K562 (cell line): Measurements from ENCODE around the gene RPS6KA2. TPM values are rescaled to one million over a fixed set of nuclear protein-coding genes. Genes with fewer than 3 reads are reported as not detected.

Experiments used
- ARNT ChIP-seq, 2 experiments: fragments of 450-650 bp; IDR thresholded peaks; 2 replicates each; pipeline ENCODE4 v1.6.1; 2016; ENCODE audit warnings: mild to moderate bottlenecking in 1 of 2
- BCL6 ChIP-seq: fragments of 250-450 bp; sonication (Bioruptor Pico); IDR thresholded peaks from 2 replicates; pipeline ENCODE4 v1.4.0; 2020
- DNMT1 ChIP-seq: fragments of 450-650 bp; IDR thresholded peaks from 2 replicates; pipeline ENCODE4 v1.6.1; 2016; ENCODE audit warnings: antibody characterized with exemption, mild to moderate bottlenecking
- FOXM1 ChIP-seq, 2 experiments: fragments of 450-650 bp in 1 of 2; sonication (generic) in 1 of 2; formaldehyde crosslinking in 1 of 2; IDR thresholded peaks; 2 replicates each; pipeline versions ENCODE4 v1.6.1 to v1.9.0; 2017 to 2022; ENCODE audit warnings: low read depth in 2 of 2, mild to moderate bottlenecking in 2 of 2, missing genetic modification reagents in 1 of 2, moderate library complexity in 1 of 2
- ID3 ChIP-seq, 2 experiments: fragments of 250-450 bp in 1 of 2; fragments of 450-650 bp in 1 of 2; sonication (Bioruptor Pico) in 1 of 2; IDR thresholded peaks; 2 replicates each; pipeline versions ENCODE4 v1.6.1 to v1.8.0; 2016 to 2021; ENCODE audit warnings: mild to moderate bottlenecking in 2 of 2, moderate library complexity in 2 of 2, missing compliant biosample characterization in 1 of 2, missing genetic modification characterization in 1 of 2
- KHSRP ChIP-seq: fragments of 450-650 bp; IDR thresholded peaks from 2 replicates; pipeline ENCODE4 v1.6.1; 2017
- MBD1 ChIP-seq: fragments of 250-450 bp; sonication (Bioruptor Pico); IDR thresholded peaks from 2 replicates; pipeline ENCODE4 v1.8.0; 2022; ENCODE audit warnings: inconsistent platforms
- MTF1 ChIP-seq: fragments of 250-450 bp; sonication (Bioruptor Pico); IDR thresholded peaks from 2 replicates; pipeline ENCODE4 v1.9.0; 2021; ENCODE audit warnings: moderate library complexity, mild to moderate bottlenecking, inconsistent platforms, borderline replicate concordance
- NKRF ChIP-seq: fragments of 450-650 bp; IDR thresholded peaks from 2 replicates; pipeline ENCODE4 v1.6.1; 2016; ENCODE audit warnings: borderline replicate concordance
- polyA plus RNA-seq, 8 experiments: library from polyadenylated mRNA; depleted of rRNA in 4 of 8; stranded (reverse) in 5 of 8; unstranded in 3 of 8; fragments of >200 nt; fragmentation: Nextera tagmentation in 2 of 8; fragmentation: Illumina TruSeq in 1 of 8; extraction: Ambion mirVana in 2 of 8; extraction: Trizol in 1 of 8; gene quantifications; 2 replicates each; pipeline versions ENCODE4 v1.2.1 to v1.2.3, GENCODE V29; 2011 to 2014; ENCODE audit warnings: inconsistent platforms in 1 of 8, missing spikeins in 1 of 8
- total RNA-seq, 7 experiments: library from RNA; depleted of rRNA in 6 of 7; stranded (reverse); fragments of >200 nt in 6 of 7; fragmentation: Illumina TruSeq in 2 of 7; extraction: Trizol in 2 of 7; gene quantifications; 2 replicates each; pipeline versions ENCODE4 v1.2.1 to v1.2.3, GENCODE V29; 2011 to 2021; ENCODE audit warnings: low replicate concordance in 1 of 7

RPS6KA2 gene
- total and polyA plus RNA-seq, 9 of the 15 experiments (the other 6 are each of a cell fraction or from before 2014, with no cell fraction given) = 0.29 to 1.00 (median 0.53) TPM

GRCh38 chr6:166612471-166612881 lies 14.6 kb downstream of the RPS6KA2 start (continued):
- no peak for TF ChIP-seq MBD1 (CRISPR knock-in tag)
- no peak for TF ChIP-seq DNMT1
- no peak for TF ChIP-seq MTF1 (CRISPR knock-in tag)
- TF ChIP-seq NKRF = no peak
- no peak for TF ChIP-seq ARNT (IDR thresholded peaks at IDR 0.05)
- no peak for TF ChIP-seq KHSRP
- TF ChIP-seq BCL6 = no peak
- TF ChIP-seq ID3 (CRISPR knock-in tag; IDR thresholded peaks at IDR 0.05) = no peak
- no peak for TF ChIP-seq ID3 (tag; IDR thresholded peaks at IDR 0.05)
- TF ChIP-seq FOXM1 (IDR thresholded peaks at IDR 0.05; ENCODE audit: low read depth) = no peak
- no peak for TF ChIP-seq FOXM1 (CRISPR knock-in tag; IDR thresholded peaks at IDR 0.05; ENCODE audit: low read depth)
